ENCODE data around the gene FAM50A.

GRCh38 chrX:154401918-154402621, 41.9 kb upstream of the FAM50A start:
- TF ChIP-seq, protein P1, sequence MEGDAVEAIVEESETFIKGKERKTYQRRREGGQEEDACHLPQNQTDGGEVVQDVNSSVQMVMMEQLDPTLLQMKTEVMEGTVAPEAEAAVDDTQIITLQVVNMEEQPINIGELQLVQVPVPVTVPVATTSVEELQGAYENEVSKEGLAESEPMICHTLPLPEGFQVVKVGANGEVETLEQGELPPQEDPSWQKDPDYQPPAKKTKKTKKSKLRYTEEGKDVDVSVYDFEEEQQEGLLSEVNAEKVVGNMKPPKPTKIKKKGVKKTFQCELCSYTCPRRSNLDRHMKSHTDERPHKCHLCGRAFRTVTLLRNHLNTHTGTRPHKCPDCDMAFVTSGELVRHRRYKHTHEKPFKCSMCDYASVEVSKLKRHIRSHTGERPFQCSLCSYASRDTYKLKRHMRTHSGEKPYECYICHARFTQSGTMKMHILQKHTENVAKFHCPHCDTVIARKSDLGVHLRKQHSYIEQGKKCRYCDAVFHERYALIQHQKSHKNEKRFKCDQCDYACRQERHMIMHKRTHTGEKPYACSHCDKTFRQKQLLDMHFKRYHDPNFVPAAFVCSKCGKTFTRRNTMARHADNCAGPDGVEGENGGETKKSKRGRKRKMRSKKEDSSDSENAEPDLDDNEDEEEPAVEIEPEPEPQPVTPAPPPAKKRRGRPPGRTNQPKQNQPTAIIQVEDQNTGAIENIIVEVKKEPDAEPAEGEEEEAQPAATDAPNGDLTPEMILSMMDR (IDR thresholded peaks at IDR 0.05): no peak
- TF ChIP-seq POLR2A (IDR thresholded peaks at IDR 0.05): no peak
